GM23248 (cell line): Measurements from ENCODE around the gene SIPA1L3. TPM values are rescaled to one million over a fixed set of nuclear protein-coding genes. Genes with fewer than 3 reads are reported as not detected.

Experiments used
- DNase-seq: peaks from one replicate; pipeline ENCODE4 v3.0.0-alpha.2; 2015
- H2AFZ ChIP-seq: fragments of 200-600 bp; sonication (generic); 2 replicates; pipeline ENCODE4 v1.6.1; 2016; ENCODE audit warnings: antibody characterized with exemption
- H3F3A ChIP-seq: fragments of 200-600 bp; sonication (generic); 2 replicates; pipeline ENCODE4 v1.6.1; 2016; ENCODE audit warnings: mild to moderate bottlenecking, antibody characterized with exemption, mixed run types; ENCODE audit not compliant: insufficient read depth
- H3K27ac ChIP-seq: fragments of 200-600 bp; sonication (generic); 2 replicates; pipeline ENCODE4 v1.5.1; 2016; ENCODE audit warnings: mild to moderate bottlenecking
- H3K27me3 ChIP-seq: fragments of 200-600 bp; sonication (generic); replicated peaks from 2 replicates; pipeline ENCODE4 v1.6.1; 2016; ENCODE audit warnings: mild to moderate bottlenecking; ENCODE audit not compliant: insufficient read depth
- H3K36me3 ChIP-seq: fragments of 200-600 bp; sonication (generic); 2 replicates; pipeline ENCODE4 v1.6.1; 2016; ENCODE audit warnings: low read depth, mild to moderate bottlenecking
- H3K4me1 ChIP-seq: fragments of 200-600 bp; sonication (generic); 2 replicates; pipeline ENCODE4 v1.6.1; 2016; ENCODE audit warnings: mild to moderate bottlenecking; ENCODE audit not compliant: insufficient read depth
- H3K4me2 ChIP-seq: fragments of 200-600 bp; sonication (generic); one replicate; pipeline ENCODE4 v1.6.1; 2016; ENCODE audit warnings: mild to moderate bottlenecking; ENCODE audit not compliant: unreplicated experiment
- H3K4me3 ChIP-seq: fragments of 200-600 bp; sonication (generic); 2 replicates; pipeline ENCODE4 v1.5.1; 2016; ENCODE audit warnings: mild to moderate bottlenecking
- H3K79me2 ChIP-seq: fragments of 200-600 bp; sonication (generic); 2 replicates; pipeline ENCODE4 v1.6.1; 2016; ENCODE audit warnings: mild to moderate bottlenecking; ENCODE audit not compliant: insufficient read depth
- H3K9ac ChIP-seq: fragments of 200-600 bp; sonication (generic); 2 replicates; pipeline ENCODE4 v1.6.1; 2016; ENCODE audit warnings: mild to moderate bottlenecking
- H3K9me2 ChIP-seq: fragments of 200-600 bp; sonication (generic); 2 replicates; pipeline ENCODE4 v1.6.1; 2016; ENCODE audit warnings: mixed run types, mild to moderate bottlenecking, moderate library complexity; ENCODE audit not compliant: insufficient read depth
- H3K9me3 ChIP-seq: fragments of 200-600 bp; sonication (generic); one replicate; pipeline ENCODE4 v1.6.1; 2017; ENCODE audit warnings: low read depth
- H4K20me1 ChIP-seq: fragments of 200-600 bp; sonication (generic); 2 replicates; pipeline ENCODE4 v1.6.0; 2016; ENCODE audit not compliant: insufficient read depth
- EZH2 ChIP-seq: fragments of 200-600 bp; sonication (generic); IDR thresholded peaks from 2 replicates; pipeline ENCODE4 v1.6.1; 2018; ENCODE audit warnings: antibody characterized with exemption, mild to moderate bottlenecking; ENCODE audit not compliant: insufficient read depth, poor library complexity, severe bottlenecking
- EZH2phosphoT487 ChIP-seq: fragments of 200-600 bp; sonication (generic); IDR thresholded peaks from 2 replicates; pipeline ENCODE4 v1.6.1; 2018; ENCODE audit warnings: antibody characterized with exemption, moderate library complexity, mild to moderate bottlenecking, low read depth; ENCODE audit not compliant: insufficient read depth
- WGBS, 2 experiments: methylation state at CpG; one replicate each; pipeline ENCODE4 v1.1.6; 2015 to 2017; ENCODE audit warnings: low lambda C conversion rate in 2 of 2, low coverage in 1 of 2; ENCODE audit errors: missing lambda C conversion rate in 2 of 2; 5-methylcytosine and 5-hydroxymethylcytosine counted together
- in situ Hi-C: fragments of 300-500 bp; cut with MboI; formaldehyde crosslinking; loops from 2 replicates; pipeline ENCODE4 v1.15.0; 2020
- polyA plus RNA-seq: library from polyadenylated mRNA; unstranded; fragments of >200 nt; fragmentation: Nextera tagmentation; extraction: Ambion mirVana; gene quantifications from 2 replicates; pipeline ENCODE4 v1.2.1, GENCODE V29; 2016
- total RNA-seq: library from RNA; depleted of rRNA; stranded (reverse); fragments of >200 nt; shearing (Covaris generic); gene quantifications from 2 replicates; pipeline ENCODE4 v1.2.3, GENCODE V29; 2014

The SIPA1L3 gene
- total and polyA plus RNA-seq, 2 experiments from 2014 or later = 3.7 to 12.1 TPM

GRCh38 chr19:38190793-38191192 is 283.8 kb downstream of the SIPA1L3 start:
- 87 to 91% methylated on average over 6 of the region's 6 CpGs for WGBS, 2 experiments
- no peaks in the 10 kb centered on the region for H3K79me2 ChIP-seq
- no peaks in the 10 kb centered on the region for H3K9me3 ChIP-seq
- in situ Hi-C loops = no loop called here
- no peaks in the 10 kb centered on the region for H3K9me2 ChIP-seq
- H3K4me2 ChIP-seq = no peak overlapping the region
- DNase-seq = no peak
- H3K27me3 ChIP-seq = no peaks in the 10 kb centered on the region
- H3K27ac ChIP-seq = no peak overlapping the region
- no peak overlapping the region for H3K4me3 ChIP-seq
- no peaks in the 10 kb centered on the region for H3K4me1 ChIP-seq
- H4K20me1 ChIP-seq = no peaks in the 10 kb centered on the region
- no peaks in the 10 kb centered on the region for H3F3A ChIP-seq
- H2AFZ ChIP-seq = no peak overlapping the region
- H3K9ac ChIP-seq = no peak overlapping the region
- H3K36me3 ChIP-seq = no peaks in the 10 kb centered on the region
- TF ChIP-seq EZH2phosphoT487 = no peak
- TF ChIP-seq EZH2 = no peak

GRCh38 chr19:38191747-38192146 is 284.7 kb downstream of the SIPA1L3 start:
- Histone ChIP-seq H2AFZ (no peak overlapping the region), H3F3A (no peaks in the 10 kb centered on the region), H3K9me2 (no peaks in the 10 kb centered on the region), H4K20me1 (no peaks in the 10 kb centered on the region), H3K79me2 (no peaks in the 10 kb centered on the region), H3K9me3 (no peaks in the 10 kb centered on the region), H3K4me3 (no peak overlapping the region), H3K36me3 (no peaks in the 10 kb centered on the region), H3K4me2 (no peak overlapping the region), H3K27ac (no peak overlapping the region), H3K9ac (no peak overlapping the region), H3K4me1 (no peaks in the 10 kb centered on the region), H3K27me3 (no peaks in the 10 kb centered on the region)
- in situ Hi-C loops = no loop called here
- WGBS, 2 experiments = 87 to 90% methylated on average over 11 to 13 of the region's 13 CpGs
- TF ChIP-seq EZH2phosphoT487 (no peak), EZH2 (no peak)
- DNase-seq = no peak

- Histone ChIP-seq H3K9me2 (no peaks in the 10 kb centered on the region), H3K4me1 (no peaks in the 10 kb centered on the region), H4K20me1 (no peaks in the 10 kb centered on the region), H3K27me3 (no peaks in the 10 kb centered on the region), H3F3A (no peaks in the 10 kb centered on the region), H3K4me2 (no peak overlapping the region), H3K27ac (no peak overlapping the region), H3K79me2 (no peaks in the 10 kb centered on the region), H2AFZ (no peak overlapping the region), H3K4me3 (no peak overlapping the region), H3K9ac (no peak overlapping the region), H3K36me3 (no peaks in the 10 kb centered on the region), H3K9me3 (no peaks in the 10 kb centered on the region)
- in situ Hi-C loops = no loop called here
- 88 to 98% methylated on average over 6 to 29 of the region's 29 CpGs for WGBS, 2 experiments
- DNase-seq = no peak
- TF ChIP-seq EZH2phosphoT487 = no peak
- no peak for TF ChIP-seq EZH2
These were observed 286.4 kb downstream of the SIPA1L3 start for GRCh38 chr19:38193445-38193844.

- no peaks in the 10 kb centered on the region for H3K36me3 ChIP-seq
- in situ Hi-C loops = no loop called here
- no peak overlapping the region for H3K4me3 ChIP-seq
- H3K9me2 ChIP-seq = no peaks in the 10 kb centered on the region
- no peaks in the 10 kb centered on the region for H3K79me2 ChIP-seq
- H3K4me2 ChIP-seq = no peak overlapping the region
- H2AFZ ChIP-seq = no peak overlapping the region
- H3K9ac ChIP-seq = no peak overlapping the region
- H3K9me3 ChIP-seq = no peaks in the 10 kb centered on the region
- 89 to 92% methylated on average over 13 of the region's 13 CpGs for WGBS, 2 experiments
- H4K20me1 ChIP-seq = no peaks in the 10 kb centered on the region
- H3K27ac ChIP-seq = no peak overlapping the region
- H3K4me1 ChIP-seq = no peaks in the 10 kb centered on the region
- no peak for DNase-seq
- no peaks in the 10 kb centered on the region for H3K27me3 ChIP-seq
- TF ChIP-seq EZH2phosphoT487 (no peak), EZH2 (no peak)
- H3F3A ChIP-seq = no peaks in the 10 kb centered on the region
These were observed 287.2 kb downstream of the SIPA1L3 start for GRCh38 chr19:38194061-38194701.

GRCh38 chr19:38195237-38195636 is 288.2 kb downstream of the SIPA1L3 start:
- Histone ChIP-seq H3K36me3 (no peaks in the 10 kb centered on the region), H3K27ac (no peak overlapping the region), H3K79me2 (no peaks in the 10 kb centered on the region), H3K27me3 (no peaks in the 10 kb centered on the region), H4K20me1 (no peaks in the 10 kb centered on the region), H3K4me3 (no peak overlapping the region), H3K4me2 (no peak overlapping the region), H2AFZ (no peak overlapping the region), H3K4me1 (no peaks in the 10 kb centered on the region), H3K9me2 (no peaks in the 10 kb centered on the region), H3F3A (no peaks in the 10 kb centered on the region), H3K9me3 (no peaks in the 10 kb centered on the region), H3K9ac (no peak overlapping the region)
- DNase-seq = no peak
- 86 to 97% methylated on average over 9 to 10 of the region's 10 CpGs for WGBS, 2 experiments
- no peak for TF ChIP-seq EZH2
- TF ChIP-seq EZH2phosphoT487 = no peak
- in situ Hi-C loops = no loop called here
